ENCODE results near the gene SNN.
A peak's percentile ranks its signal among the peaks of the same experiment; 100 is the strongest.

SNN gene

GRCh38 chr16:11705311-11706025 lies 37.2 kb downstream of the SNN start:
- DNase-seq, result no peak

- no peak for DNase-seq
Measured at GRCh38 chr16:11706180-11706742, 38.0 kb downstream of the SNN start.

- no peak for DNase-seq
Measured at GRCh38 chr16:11707679-11708197, 39.5 kb downstream of the SNN start.

GRCh38 chr16:11708421-11708820 lies 40.2 kb downstream of the SNN start:
- no peak for DNase-seq

- no peak for DNase-seq
Measured at GRCh38 chr16:11711662-11712061, 43.4 kb downstream of the SNN start.

- no peak for DNase-seq
Measured at GRCh38 chr16:11712122-11712521, 43.9 kb downstream of the SNN start.

- no peak for DNase-seq
Measured at GRCh38 chr16:11715246-11715947, 47.1 kb downstream of the SNN start.

- no peak for DNase-seq
Measured at GRCh38 chr16:11716336-11716735, 48.1 kb downstream of the SNN start.

GRCh38 chr16:11717811-11718210 lies 49.6 kb downstream of the SNN start:
- DNase-seq, result no peak

- no peak for DNase-seq
Measured at GRCh38 chr16:11719171-11719570, 50.9 kb downstream of the SNN start.

- DNase-seq, result no peak
Measured at GRCh38 chr16:11719762-11720161, 51.5 kb downstream of the SNN start.

GRCh38 chr16:11721781-11722467 lies 53.7 kb downstream of the SNN start:
- no peak for DNase-seq

- DNase-seq, result no peak
Measured at GRCh38 chr16:11722468-11722808, 54.2 kb downstream of the SNN start.

- no peak for DNase-seq
Measured at GRCh38 chr16:11725457-11725856, 57.2 kb downstream of the SNN start.

- DNase-seq, result no peak
Measured at GRCh38 chr16:11726008-11726407, 57.8 kb downstream of the SNN start.

GRCh38 chr16:11727796-11728543 lies 59.7 kb downstream of the SNN start:
- peak; percentile 91 for DNase-seq
